ENCODE data around the gene ZNF804B.

Gene ZNF804B

GRCh38 chr7:89012016-89012415 is 252.5 kb downstream of the ZNF804B start:
- no peaks in the 10 kb centered on the region for H3K27me3 ChIP-seq (ENCODE audit: insufficient read depth, poor library complexity, severe bottlenecking)
- TF ChIP-seq REST (IDR thresholded peaks at IDR 0.05; ENCODE audit: insufficient replicate concordance, low read depth) (no peak), POLR2AphosphoS5 (IDR thresholded peaks at IDR 0.05; ENCODE audit: low read depth) (no peak), CTCF (IDR thresholded peaks at IDR 0.05; ENCODE audit: insufficient read depth, low read length) (no peak), SPI1 (IDR thresholded peaks at IDR 0.05; ENCODE audit: borderline replicate concordance, low read depth) (no peak), GABPA (IDR thresholded peaks at IDR 0.05; ENCODE audit: low read depth) (no peak)
- no peak for DNase-seq (ENCODE audit: low read depth in 1 of 2, low spot score in 1 of 2)
- H3K4me3 ChIP-seq (replicated peaks; ENCODE audit: insufficient read depth, low read length), result no peak overlapping the region
- no peak overlapping the region for H3K27ac ChIP-seq (replicated peaks)

GRCh38 chr7:89017695-89018094 is 258.2 kb downstream of the ZNF804B start:
- H3K27ac ChIP-seq (replicated peaks), result no peak overlapping the region
- H3K27me3 ChIP-seq (ENCODE audit: insufficient read depth, poor library complexity, severe bottlenecking), result no peaks in the 10 kb centered on the region
- no peak overlapping the region for H3K4me3 ChIP-seq (replicated peaks; ENCODE audit: insufficient read depth, low read length)
- DNase-seq (ENCODE audit: low read depth in 1 of 2, low spot score in 1 of 2), result no peak
- no peak for TF ChIP-seq SPI1 (IDR thresholded peaks at IDR 0.05; ENCODE audit: borderline replicate concordance, low read depth)
- TF ChIP-seq REST (IDR thresholded peaks at IDR 0.05; ENCODE audit: insufficient replicate concordance, low read depth), result no peak
- no peak for TF ChIP-seq POLR2AphosphoS5 (IDR thresholded peaks at IDR 0.05; ENCODE audit: low read depth)

- H3K27ac ChIP-seq (replicated peaks), result no peak overlapping the region
- H3K27me3 ChIP-seq (ENCODE audit: insufficient read depth, poor library complexity, severe bottlenecking), result no peaks in the 10 kb centered on the region
- no peak overlapping the region for H3K4me3 ChIP-seq (replicated peaks; ENCODE audit: insufficient read depth, low read length)
- TF ChIP-seq GABPA (IDR thresholded peaks at IDR 0.05; ENCODE audit: low read depth) (no peak), REST (IDR thresholded peaks at IDR 0.05; ENCODE audit: insufficient replicate concordance, low read depth) (no peak), POLR2AphosphoS5 (IDR thresholded peaks at IDR 0.05; ENCODE audit: low read depth) (no peak), SPI1 (IDR thresholded peaks at IDR 0.05; ENCODE audit: borderline replicate concordance, low read depth) (no peak), CTCF (IDR thresholded peaks at IDR 0.05; ENCODE audit: insufficient read depth, low read length) (no peak)
- no peak for DNase-seq (ENCODE audit: low read depth in 1 of 2, low spot score in 1 of 2)
Observed at GRCh38 chr7:89021741-89022140, 262.2 kb downstream of the ZNF804B start.

- no peaks in the 10 kb centered on the region for H3K27me3 ChIP-seq (ENCODE audit: insufficient read depth, poor library complexity, severe bottlenecking)
- TF ChIP-seq SPI1 (IDR thresholded peaks at IDR 0.05; ENCODE audit: borderline replicate concordance, low read depth) (no peak), CTCF (IDR thresholded peaks at IDR 0.05; ENCODE audit: insufficient read depth, low read length) (no peak), GABPA (IDR thresholded peaks at IDR 0.05; ENCODE audit: low read depth) (no peak), REST (IDR thresholded peaks at IDR 0.05; ENCODE audit: insufficient replicate concordance, low read depth) (no peak), POLR2AphosphoS5 (IDR thresholded peaks at IDR 0.05; ENCODE audit: low read depth) (no peak)
- no peak for DNase-seq (ENCODE audit: low read depth in 1 of 2, low spot score in 1 of 2)
- H3K27ac ChIP-seq (replicated peaks), result no peak overlapping the region
- H3K4me3 ChIP-seq (replicated peaks; ENCODE audit: insufficient read depth, low read length), result no peak overlapping the region
Observed at GRCh38 chr7:89023206-89023605, 263.7 kb downstream of the ZNF804B start.
